Loucy (cell line): ENCODE data around the gene PTAFR.

Source experiments
- EZH2phosphoT487 ChIP-seq: fragments of 200-600 bp; IDR thresholded peaks from 2 replicates; pipeline ENCODE4 v1.6.1; 2018; ENCODE audit warnings: antibody characterized with exemption, mild to moderate bottlenecking, moderate library complexity, borderline replicate concordance
- TF ChIP-seq, protein P1 (sequence below): fragments of 200-600 bp; sonication (generic); conservative IDR thresholded peaks from 2 replicates; pipeline ENCODE4 v1.5.1; 2014; ENCODE audit warnings: mild to moderate bottlenecking, antibody characterized with exemption, low read length

DNA sequence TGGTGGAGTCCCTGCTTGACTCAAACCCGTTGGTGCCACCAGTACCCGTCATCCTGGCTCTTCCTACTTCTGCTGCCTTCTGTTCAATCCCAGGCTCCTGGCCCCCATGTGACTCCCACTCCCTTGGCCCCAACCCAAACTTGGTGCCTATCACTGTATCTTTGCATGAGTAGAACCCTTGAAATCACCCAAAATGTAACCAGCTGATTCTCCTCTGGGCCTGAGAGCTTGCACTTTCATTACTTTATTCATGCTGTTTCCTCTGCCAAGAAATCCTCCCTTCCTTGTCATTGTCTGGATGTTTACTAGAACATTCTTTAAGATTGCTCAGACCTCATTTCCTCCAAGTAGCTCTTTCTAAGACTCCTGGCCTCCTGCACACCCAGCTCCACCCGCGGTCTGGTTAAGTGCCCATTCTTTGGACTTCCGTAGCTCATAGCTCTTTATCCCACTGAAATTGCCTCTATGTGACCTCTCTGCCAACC is 15.7 kb downstream of the PTAFR start:
- TF ChIP-seq, protein P1, sequence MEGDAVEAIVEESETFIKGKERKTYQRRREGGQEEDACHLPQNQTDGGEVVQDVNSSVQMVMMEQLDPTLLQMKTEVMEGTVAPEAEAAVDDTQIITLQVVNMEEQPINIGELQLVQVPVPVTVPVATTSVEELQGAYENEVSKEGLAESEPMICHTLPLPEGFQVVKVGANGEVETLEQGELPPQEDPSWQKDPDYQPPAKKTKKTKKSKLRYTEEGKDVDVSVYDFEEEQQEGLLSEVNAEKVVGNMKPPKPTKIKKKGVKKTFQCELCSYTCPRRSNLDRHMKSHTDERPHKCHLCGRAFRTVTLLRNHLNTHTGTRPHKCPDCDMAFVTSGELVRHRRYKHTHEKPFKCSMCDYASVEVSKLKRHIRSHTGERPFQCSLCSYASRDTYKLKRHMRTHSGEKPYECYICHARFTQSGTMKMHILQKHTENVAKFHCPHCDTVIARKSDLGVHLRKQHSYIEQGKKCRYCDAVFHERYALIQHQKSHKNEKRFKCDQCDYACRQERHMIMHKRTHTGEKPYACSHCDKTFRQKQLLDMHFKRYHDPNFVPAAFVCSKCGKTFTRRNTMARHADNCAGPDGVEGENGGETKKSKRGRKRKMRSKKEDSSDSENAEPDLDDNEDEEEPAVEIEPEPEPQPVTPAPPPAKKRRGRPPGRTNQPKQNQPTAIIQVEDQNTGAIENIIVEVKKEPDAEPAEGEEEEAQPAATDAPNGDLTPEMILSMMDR, result no peak
- no peak for TF ChIP-seq EZH2phosphoT487
